Heart left ventricle (tissue), 16 donors: Measurements from ENCODE around the gene PRPF6. TPM values are rescaled to one million over a fixed set of nuclear protein-coding genes. Genes with fewer than 3 reads are reported as not detected.

Source experiments
- ATAC-seq, 4 donors: fragments of 200-7000 bp; cut with Tn5 transposase; one replicate each; pipeline ENCODE4 v1.9.1; 2020 to 2022; ENCODE audit warnings: moderate library complexity in 4 of 4, mild to moderate bottlenecking in 3 of 4, moderate number of reproducible peaks in 1 of 4
- DNase-seq, 5 donors: peaks; one replicate each; pipeline ENCODE4 v3.0.0-alpha.2; 2020
- H3K27ac ChIP-seq, 12 donors: fragments of 200-600 bp; sonication (generic) in 4 of 12; one replicate each; pipeline versions ENCODE4 v1.5.0 to v1.8.0; 2016 to 2022; ENCODE audit warnings: mild to moderate bottlenecking in 2 of 12
- H3K27me3 ChIP-seq, 9 donors: fragments of 200-600 bp; sonication (generic) in 2 of 9; one replicate each; pipeline versions ENCODE4 v1.5.1 to v1.8.0; 2016 to 2022; ENCODE audit warnings: mild to moderate bottlenecking in 3 of 9
- H3K36me3 ChIP-seq, 9 donors: fragments of 200-600 bp; sonication (generic) in 2 of 9; one replicate each; pipeline versions ENCODE4 v1.5.0 to v1.8.0; 2018 to 2022; ENCODE audit warnings: mild to moderate bottlenecking in 2 of 9
- H3K4me1 ChIP-seq, 12 donors: fragments of 200-600 bp; sonication (generic) in 4 of 12; one replicate each; pipeline versions ENCODE4 v1.5.0 to v1.8.0; 2016 to 2022; ENCODE audit warnings: mild to moderate bottlenecking in 3 of 12
- H3K4me3 ChIP-seq, 12 donors: fragments of 200-600 bp; sonication (generic) in 4 of 12; one replicate each; pipeline versions ENCODE4 v1.5.0 to v1.8.0; 2017 to 2022; ENCODE audit warnings: mild to moderate bottlenecking in 9 of 12, moderate library complexity in 4 of 12
- H3K9me3 ChIP-seq, 12 donors: fragments of 200-600 bp; sonication (generic) in 4 of 12; one replicate each; pipeline versions ENCODE4 v1.5.0 to v1.8.0; 2016 to 2022; ENCODE audit warnings: mild to moderate bottlenecking in 1 of 12
- CTCF ChIP-seq, 12 donors: fragments of 200-600 bp; sonication (generic) in 4 of 12; IDR thresholded peaks; one replicate each; pipeline versions ENCODE4 v1.5.0 to v1.8.0; 2018 to 2022; ENCODE audit warnings: antibody characterized with exemption in 12 of 12, mild to moderate bottlenecking in 5 of 12
- POLR2A ChIP-seq, 2 donors: fragments of 450-650 bp; IDR thresholded peaks; one replicate each; pipeline ENCODE4 v1.6.1; 2017; ENCODE audit warnings: antibody characterized with exemption in 2 of 2, mild to moderate bottlenecking in 2 of 2, moderate library complexity in 2 of 2
- WGBS, 4 donors: extraction: QIAGEN DNeasy Blood & Tissue Kit in 2 of 4; methylation state at CpG; one replicate each; pipeline versions ENCODE4 v1.1.5 to v1.1.7; 2013 to 2018; 5-methylcytosine and 5-hydroxymethylcytosine counted together
- intact Hi-C, 10 donors: fragments of 100-400 bp; cut with DNase I; formaldehyde crosslinking; loops; one replicate each; pipeline versions ENCODE4 v1.11.1 to v1.14.2; 2022
- polyA plus RNA-seq, 2 donors: library from polyadenylated mRNA; stranded (reverse); fragments of 200-250 nt; gene quantifications; one replicate each; pipeline ENCODE4 v1.2.3, GENCODE V29; 2013
- total RNA-seq, 9 donors: library from RNA; depleted of rRNA in 2 of 9; stranded (reverse); fragments of >200 nt in 2 of 9; fragmentation: NEBNext Ultra II Directional in 3 of 9; extraction: Animal tissue kit (Norgen Biotek cat#: 25700) in 3 of 9; gene quantifications; one replicate each; pipeline versions ENCODE4 v1.1.0 to v1.2.4, GENCODE V29; 2016 to 2023
- donor health status: ischemic (EF 13 %, LVEDD 7.1; RV severe dilation, severe dysfunction).
- donor health status: healthy with polysubstance abuse.
- donor health status: DM: no; HTN: yes; CAD: no.
- donor health status: DM: no; HTN: no; CAD: no.
- donor health status: ischemic (EF 25% LVEDD 6.9; RV normal size, moderate dysfunction).
- donor health status: ischemic (EF 25% LVEDD 5.7; RV mildly dilated, moderate dysfunction).
- donor health status: healthy.
- donor health status: DM: yes; HTN: yes; CAD: no.
- donor health status: ischemic (EF 35%, LVEDD 5.7; RV mildly dilated, moderate dysfunction).
- donor health status: nonischemic (EF 11% LVEDD 7.7; RV severe dilation, severe dysfunction).
- donor health status: DM: yes; HTN: yes; CAD: no.
- donor health status: PGD.
- donor health status: ischemic (EF 29% LVEDD 5.4; RV normal size, mild dysfunction).
- donor health status: nonischemic (EF 23%, LVEDD 6.1; RV moderate dilation, normal function).

The PRPF6 gene
- total and polyA plus RNA-seq, 11 donors = 31.0 to 62.6 (median 47.6) TPM

GRCh38 chr20:64045346-64046011 is 64.5 kb downstream of the PRPF6 start:
- Histone ChIP-seq H3K27ac (peak overlapping the region; percentile 37 to 90 (median 78)), H3K9me3 (no peaks in the 10 kb centered on the region), H3K4me3 (peak overlapping the region in 9 of 12 donors; percentile 54 to 91 (median 65)), H3K36me3 (peaks cover 0 to 23% (median 8%) of the 10 kb centered on the region in 9 donors), H3K27me3 (peaks cover 0 to 69% (median 37%) of the 10 kb centered on the region in 9 donors), H3K4me1 (peaks cover 0 to 45% (median 21%) of the 10 kb centered on the region in 12 donors)
- TF ChIP-seq CTCF (IDR thresholded peaks at IDR 0.05) = no peak
- peak in 1 of 2 donors; percentile 9 for TF ChIP-seq POLR2A (IDR thresholded peaks at IDR 0.05)
- intact Hi-C loops = no loop called here
- WGBS, 4 donors = 40 to 75% (median 48%) methylated on average over 8 to 11 of the region's 11 CpGs
- ATAC-seq (peak in 3 of 4 donors; percentile 11 to 38 (median 23)), DNase-seq (peak in 3 of 5 donors; percentile 59 to 72 (median 67))

- Histone ChIP-seq H3K4me1 (peaks cover 0 to 32% (median 7%) of the 10 kb centered on the region in 12 donors), H3K9me3 (no peaks in the 10 kb centered on the region), H3K27ac (peak overlapping the region in 11 of 12 donors; percentile 29 to 90 (median 83)), H3K4me3 (peak overlapping the region; percentile 39 to 91 (median 63)), H3K27me3 (peaks cover 0 to 64% (median 25%) of the 10 kb centered on the region in 9 donors), H3K36me3 (peaks cover 0 to 23% (median 8%) of the 10 kb centered on the region in 9 donors)
- DNase-seq (no peak), ATAC-seq (no peak)
- TF ChIP-seq POLR2A (IDR thresholded peaks at IDR 0.05) (no peak), CTCF (IDR thresholded peaks at IDR 0.05) (no peak)
- 58 to 72% (median 65%) methylated on average over 8 of the region's 8 CpGs for WGBS, 4 donors
- intact Hi-C loops = no loop called here
Measured at GRCh38 chr20:64047046-64047389, 66.1 kb downstream of the PRPF6 start.

GRCh38 chr20:64047968-64048401 is 67.1 kb downstream of the PRPF6 start:
- intact Hi-C loops = no loop called here
- H3K27me3 ChIP-seq = peaks cover 0 to 58% (median 20%) of the 10 kb centered on the region in 9 donors
- H3K4me3 ChIP-seq = peak overlapping the region; percentile 39 to 91 (median 63)
- peaks cover 0 to 23% (median 8%) of the 10 kb centered on the region in 9 donors for H3K36me3 ChIP-seq
- DNase-seq (no peak), ATAC-seq (no peak)
- whole genome bisulfite sequencing, 4 donors = 10 to 30% (median 11%) methylated on average over 20 to 49 of the region's 49 CpGs
- no peaks in the 10 kb centered on the region for H3K9me3 ChIP-seq
- H3K4me1 ChIP-seq = peaks cover 0 to 37% (median 12%) of the 10 kb centered on the region in 12 donors
- TF ChIP-seq POLR2A (IDR thresholded peaks at IDR 0.05) (no peak), CTCF (IDR thresholded peaks at IDR 0.05) (no peak)
- H3K27ac ChIP-seq = peak overlapping the region; percentile 57 to 90 (median 82)

- TF ChIP-seq CTCF (IDR thresholded peaks at IDR 0.05) (no peak), POLR2A (IDR thresholded peaks at IDR 0.05) (no peak)
Measured at GRCh38 chr20:64048402-64049044, 67.6 kb downstream of the PRPF6 start.

More at GRCh38 chr20:64048402-64049044, 67.6 kb downstream of the PRPF6 start:
- Histone ChIP-seq H3K27me3 (peaks cover 0 to 59% (median 16%) of the 10 kb centered on the region in 9 donors), H3K4me3 (peak overlapping the region; percentile 39 to 91 (median 63)), H3K27ac (peak overlapping the region; percentile 57 to 90 (median 82)), H3K36me3 (peaks cover 0 to 23% (median 8%) of the 10 kb centered on the region in 9 donors), H3K4me1 (peaks cover 0 to 42% (median 16%) of the 10 kb centered on the region in 12 donors), H3K9me3 (no peaks in the 10 kb centered on the region)
- no peak for ATAC-seq
- DNase-seq = no peak
- 0 to 4% (median 3%) methylated on average over 28 to 101 of the region's 101 CpGs for WGBS, 4 donors
- intact Hi-C loops = no loop called here
